PFSK-1 (cell line): ENCODE data around the gene PANX1.

Experiments used
- FOXP2 ChIP-seq: optimal IDR thresholded peaks from 2 replicates; pipeline ENCODE3; 2011; ENCODE audit warnings: borderline replicate concordance, control low read depth, inconsistent platforms; ENCODE audit not compliant: insufficient read depth; ENCODE audit errors: extremely low read length, extremely low read depth
- POLR2AphosphoS5 ChIP-seq: IDR thresholded peaks from 2 replicates; pipeline ENCODE4 v1.6.1; 2012; ENCODE audit warnings: low read depth, mild to moderate bottlenecking, control low read depth, low read length, moderate library complexity
- SIN3A ChIP-seq: IDR thresholded peaks from 2 replicates; pipeline ENCODE4 v1.6.1; 2012; ENCODE audit warnings: mild to moderate bottlenecking, low read length, moderate library complexity, borderline replicate concordance; ENCODE audit not compliant: insufficient read depth
- TAF1 ChIP-seq: IDR thresholded peaks from 2 replicates; pipeline ENCODE4 v1.6.1; 2012; ENCODE audit warnings: low read length, control low read depth, borderline replicate concordance; ENCODE audit not compliant: insufficient read depth
- TF ChIP-seq, protein P1 (sequence below), 2 experiments: IDR thresholded peaks; 2 replicates each; pipeline versions ENCODE4 v1.6.1 to v1.8.0; 2011 to 2012; ENCODE audit warnings: low read depth in 2 of 2, low read length in 2 of 2, control low read depth in 1 of 2, inconsistent platforms in 1 of 2, mild to moderate bottlenecking in 1 of 2, moderate library complexity in 1 of 2; ENCODE audit not compliant: insufficient read depth in 1 of 2

- no peak for TF ChIP-seq SIN3A
- TF ChIP-seq, protein P1, sequence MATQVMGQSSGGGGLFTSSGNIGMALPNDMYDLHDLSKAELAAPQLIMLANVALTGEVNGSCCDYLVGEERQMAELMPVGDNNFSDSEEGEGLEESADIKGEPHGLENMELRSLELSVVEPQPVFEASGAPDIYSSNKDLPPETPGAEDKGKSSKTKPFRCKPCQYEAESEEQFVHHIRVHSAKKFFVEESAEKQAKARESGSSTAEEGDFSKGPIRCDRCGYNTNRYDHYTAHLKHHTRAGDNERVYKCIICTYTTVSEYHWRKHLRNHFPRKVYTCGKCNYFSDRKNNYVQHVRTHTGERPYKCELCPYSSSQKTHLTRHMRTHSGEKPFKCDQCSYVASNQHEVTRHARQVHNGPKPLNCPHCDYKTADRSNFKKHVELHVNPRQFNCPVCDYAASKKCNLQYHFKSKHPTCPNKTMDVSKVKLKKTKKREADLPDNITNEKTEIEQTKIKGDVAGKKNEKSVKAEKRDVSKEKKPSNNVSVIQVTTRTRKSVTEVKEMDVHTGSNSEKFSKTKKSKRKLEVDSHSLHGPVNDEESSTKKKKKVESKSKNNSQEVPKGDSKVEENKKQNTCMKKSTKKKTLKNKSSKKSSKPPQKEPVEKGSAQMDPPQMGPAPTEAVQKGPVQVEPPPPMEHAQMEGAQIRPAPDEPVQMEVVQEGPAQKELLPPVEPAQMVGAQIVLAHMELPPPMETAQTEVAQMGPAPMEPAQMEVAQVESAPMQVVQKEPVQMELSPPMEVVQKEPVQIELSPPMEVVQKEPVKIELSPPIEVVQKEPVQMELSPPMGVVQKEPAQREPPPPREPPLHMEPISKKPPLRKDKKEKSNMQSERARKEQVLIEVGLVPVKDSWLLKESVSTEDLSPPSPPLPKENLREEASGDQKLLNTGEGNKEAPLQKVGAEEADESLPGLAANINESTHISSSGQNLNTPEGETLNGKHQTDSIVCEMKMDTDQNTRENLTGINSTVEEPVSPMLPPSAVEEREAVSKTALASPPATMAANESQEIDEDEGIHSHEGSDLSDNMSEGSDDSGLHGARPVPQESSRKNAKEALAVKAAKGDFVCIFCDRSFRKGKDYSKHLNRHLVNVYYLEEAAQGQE (IDR thresholded peaks at IDR 0.05; ENCODE audit: insufficient read depth in 1 of 2, low read depth in 2 of 2, low read length in 2 of 2) = no peak
- TF ChIP-seq POLR2AphosphoS5 = no peak
- TF ChIP-seq TAF1 = no peak
- no peak for TF ChIP-seq FOXP2
Observed at GRCh38 chr11:94181526-94181925, 52.9 kb downstream of the PANX1 start.
